ENCODE measurements around the gene DPH3.

DPH3 gene

DNA sequence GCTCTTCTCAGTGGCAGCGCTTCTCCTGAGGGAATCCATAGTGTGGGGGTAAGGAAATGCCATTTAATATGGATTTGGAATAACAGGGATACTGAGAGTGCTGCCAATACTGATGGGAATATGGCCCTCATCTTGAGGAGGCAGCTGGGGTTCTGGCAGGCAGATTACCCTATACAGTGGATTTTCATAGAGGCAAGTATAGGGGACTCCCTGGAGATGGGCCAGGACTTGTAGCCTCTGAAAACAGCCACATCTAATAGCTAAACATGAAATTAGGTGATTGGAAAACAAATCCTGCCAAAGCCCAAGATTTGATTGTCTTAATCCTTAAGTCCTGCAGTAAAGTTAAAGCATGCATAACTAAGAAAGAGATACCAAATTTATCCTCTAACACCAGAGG, 30.9 kb downstream of the DPH3 start:
- no peak for TF ChIP-seq ZFX (IDR thresholded peaks at IDR 0.05)
- TF ChIP-seq, protein P1, sequence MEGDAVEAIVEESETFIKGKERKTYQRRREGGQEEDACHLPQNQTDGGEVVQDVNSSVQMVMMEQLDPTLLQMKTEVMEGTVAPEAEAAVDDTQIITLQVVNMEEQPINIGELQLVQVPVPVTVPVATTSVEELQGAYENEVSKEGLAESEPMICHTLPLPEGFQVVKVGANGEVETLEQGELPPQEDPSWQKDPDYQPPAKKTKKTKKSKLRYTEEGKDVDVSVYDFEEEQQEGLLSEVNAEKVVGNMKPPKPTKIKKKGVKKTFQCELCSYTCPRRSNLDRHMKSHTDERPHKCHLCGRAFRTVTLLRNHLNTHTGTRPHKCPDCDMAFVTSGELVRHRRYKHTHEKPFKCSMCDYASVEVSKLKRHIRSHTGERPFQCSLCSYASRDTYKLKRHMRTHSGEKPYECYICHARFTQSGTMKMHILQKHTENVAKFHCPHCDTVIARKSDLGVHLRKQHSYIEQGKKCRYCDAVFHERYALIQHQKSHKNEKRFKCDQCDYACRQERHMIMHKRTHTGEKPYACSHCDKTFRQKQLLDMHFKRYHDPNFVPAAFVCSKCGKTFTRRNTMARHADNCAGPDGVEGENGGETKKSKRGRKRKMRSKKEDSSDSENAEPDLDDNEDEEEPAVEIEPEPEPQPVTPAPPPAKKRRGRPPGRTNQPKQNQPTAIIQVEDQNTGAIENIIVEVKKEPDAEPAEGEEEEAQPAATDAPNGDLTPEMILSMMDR (conservative IDR thresholded peaks at IDR 0.05) = no peak

DNA sequence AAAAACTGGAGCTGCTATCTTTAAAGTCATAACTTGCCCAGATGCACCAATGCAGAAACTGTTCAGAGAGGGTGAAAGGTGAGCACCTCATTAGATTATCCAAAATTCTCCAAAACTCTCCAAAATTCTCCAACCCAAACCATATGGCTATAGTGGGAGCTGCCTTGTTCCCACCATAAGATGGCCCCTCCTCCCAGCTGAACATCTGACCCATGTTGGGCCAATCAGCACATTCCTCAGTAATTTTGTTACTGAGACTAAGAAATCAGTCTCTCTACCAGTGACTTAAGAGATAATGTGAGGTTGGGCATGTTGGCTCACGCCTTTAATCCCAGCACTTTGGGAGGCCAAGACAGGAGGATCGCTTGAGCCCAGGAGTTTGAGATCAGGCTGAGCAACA, 32.8 kb downstream of the DPH3 start:
- no peak for TF ChIP-seq ZFX (IDR thresholded peaks at IDR 0.05)
- H3K27ac ChIP-seq = no peak overlapping the region

More for the DNA sequence above, 30.9 kb downstream of the DPH3 start:
- H3K27ac ChIP-seq = no peak overlapping the region

DNA sequence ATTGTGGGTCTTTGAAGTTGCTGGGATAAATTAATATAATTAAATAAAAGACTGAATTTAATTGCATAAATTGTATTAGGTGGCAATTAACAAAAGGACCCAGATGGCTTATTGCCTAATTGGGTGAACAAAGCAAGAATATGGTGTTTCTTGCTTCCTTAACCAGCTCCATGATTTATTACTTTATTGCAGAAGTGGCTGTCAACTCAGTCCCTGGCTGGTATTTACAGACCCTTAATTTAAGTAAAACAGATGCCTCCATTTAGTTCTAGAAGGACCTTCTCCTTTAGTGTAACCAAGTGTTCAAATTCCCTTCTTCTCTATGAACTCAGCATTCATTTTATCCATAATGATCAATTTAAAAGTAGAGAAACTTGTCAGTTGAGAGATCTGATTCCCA, 35.1 kb downstream of the DPH3 start:
- TF ChIP-seq, protein P1 (conservative IDR thresholded peaks at IDR 0.05) = no peak
- no peak for TF ChIP-seq ZFX (IDR thresholded peaks at IDR 0.05)
- H3K27ac ChIP-seq = no peak overlapping the region

DNA sequence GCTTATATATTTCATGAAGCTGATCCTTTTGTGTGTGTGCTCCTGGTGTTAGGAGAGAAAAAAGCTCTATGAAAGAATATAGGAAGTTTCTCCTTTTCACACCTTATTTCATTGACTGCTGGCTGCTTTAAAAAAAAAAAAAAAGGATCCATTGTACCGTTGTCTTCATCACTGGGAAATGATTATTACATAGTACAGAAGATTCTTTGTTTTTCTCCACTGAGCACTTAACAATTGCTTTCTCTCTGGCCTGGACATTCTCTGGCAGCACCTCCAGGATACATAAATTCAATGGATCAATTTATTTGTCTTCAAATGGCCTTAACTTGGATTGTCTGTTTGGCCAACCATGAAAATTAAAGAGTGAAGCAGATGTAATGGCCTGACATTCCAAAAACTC, 37.2 kb downstream of the DPH3 start:
- no peak overlapping the region for H3K27ac ChIP-seq
- TF ChIP-seq ZFX (IDR thresholded peaks at IDR 0.05) = no peak
- TF ChIP-seq, protein P1 (conservative IDR thresholded peaks at IDR 0.05) = no peak

DNA sequence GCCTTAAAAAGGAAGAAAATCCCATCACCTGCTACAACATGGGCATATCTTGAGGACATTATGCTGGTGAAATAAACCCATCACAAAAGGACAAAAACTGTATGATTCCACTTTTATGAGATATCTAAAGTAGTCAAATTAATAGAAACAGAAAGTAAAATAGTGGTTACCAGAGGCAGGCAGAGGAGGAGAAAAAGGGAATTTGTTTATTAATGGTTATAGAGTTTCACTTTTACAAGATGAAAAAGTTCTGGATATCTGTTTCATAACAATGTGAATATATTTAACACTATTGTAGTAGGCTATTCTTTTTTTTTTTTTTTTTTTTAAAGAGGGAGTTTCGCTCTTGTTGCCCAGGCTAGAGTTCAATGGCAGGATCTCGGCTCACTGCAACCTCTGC, 40.4 kb downstream of the DPH3 start:
- TF ChIP-seq ZFX (IDR thresholded peaks at IDR 0.05) = no peak
- TF ChIP-seq, protein P1 (conservative IDR thresholded peaks at IDR 0.05) = no peak
- H3K27ac ChIP-seq = no peak overlapping the region

DNA sequence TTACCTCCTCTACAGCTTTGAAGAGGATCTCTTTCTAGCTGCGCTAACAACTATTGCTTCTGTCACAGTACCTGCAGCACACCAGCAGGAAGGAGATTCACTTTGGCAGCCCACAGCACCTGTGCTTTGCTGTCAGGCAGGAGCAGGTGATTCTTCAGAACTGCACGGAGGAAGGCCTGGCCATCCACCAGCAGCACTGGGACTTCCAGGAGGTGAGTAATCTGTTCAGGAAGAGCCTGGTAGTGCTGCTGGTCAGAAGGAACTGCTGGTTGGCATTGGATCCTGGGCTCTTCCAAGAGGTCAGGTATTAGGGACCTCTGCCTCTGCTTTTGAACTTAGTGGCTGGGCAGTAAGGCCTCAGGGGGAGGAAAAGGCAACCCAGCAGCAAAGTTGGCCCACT, 42.2 kb downstream of the DPH3 start:
- H3K27ac ChIP-seq = no peak overlapping the region
- no peak for TF ChIP-seq ZFX (IDR thresholded peaks at IDR 0.05)
- TF ChIP-seq, protein P1 (conservative IDR thresholded peaks at IDR 0.05) = no peak

DNA sequence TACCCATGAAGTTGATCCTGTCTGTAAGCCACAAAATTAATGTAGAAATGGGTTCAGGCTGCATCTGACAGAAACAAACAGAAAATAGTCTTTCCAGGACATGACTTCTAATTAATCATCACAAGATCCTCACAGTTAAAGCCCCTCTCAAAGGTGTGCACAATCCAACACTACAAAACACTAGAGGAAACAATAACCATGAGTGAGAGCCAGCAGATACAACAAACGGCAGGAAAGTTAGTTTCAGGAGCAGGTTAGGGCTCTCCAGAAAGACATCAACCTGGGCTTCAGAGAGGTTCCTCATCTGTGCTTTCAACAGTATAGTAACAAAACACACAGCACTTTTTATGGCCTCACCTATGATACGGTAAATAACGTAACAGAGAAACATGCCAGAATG, 42.8 kb downstream of the DPH3 start:
- H3K27ac ChIP-seq = no peak overlapping the region
- TF ChIP-seq, protein P1 (conservative IDR thresholded peaks at IDR 0.05) = no peak
- TF ChIP-seq ZFX (IDR thresholded peaks at IDR 0.05) = no peak

DNA sequence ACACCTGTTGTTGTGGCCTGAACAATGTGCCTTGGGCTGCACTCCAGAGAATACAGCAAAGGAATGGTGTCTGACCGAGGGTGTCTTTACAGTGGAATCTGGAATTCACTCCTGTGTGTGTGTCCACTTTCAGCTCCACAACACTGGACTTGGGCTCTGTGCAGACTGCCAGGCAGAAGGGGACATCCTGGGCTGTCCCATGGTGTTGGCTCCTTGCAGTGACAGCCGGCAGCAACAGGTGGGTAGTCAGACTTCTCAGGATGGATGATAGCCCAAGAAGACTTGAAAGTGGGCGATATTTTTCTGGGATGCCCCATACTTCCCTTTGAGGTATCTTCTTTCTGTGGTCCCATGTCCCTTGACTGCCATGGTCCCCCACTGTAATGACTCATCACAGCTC, 45.0 kb downstream of the DPH3 start:
- no peak overlapping the region for H3K27ac ChIP-seq
- TF ChIP-seq, protein P1 (conservative IDR thresholded peaks at IDR 0.05) = no peak
- TF ChIP-seq ZFX (IDR thresholded peaks at IDR 0.05) = no peak
